ENCODE results near the gene HTR1A.

HTR1A gene

GRCh38 chr5:63963080-63963735, 963 bp upstream of the HTR1A start:
- Histone ChIP-seq H3K27me3 (ENCODE audit: insufficient read depth, low read length, poor library complexity) (peaks cover 8% of the 10 kb centered on the region), H3K4ac (ENCODE audit: low read depth, low read length) (no peak overlapping the region), H4K5ac (ENCODE audit: low read length) (no peak overlapping the region), H3K4me3 (ENCODE audit: low read length) (no peak overlapping the region), H3K56ac (ENCODE audit: low read length) (no peak overlapping the region), H3K27ac (ENCODE audit: low read depth, low read length) (no peak overlapping the region), H3K79me1 (ENCODE audit: low read length) (no peaks in the 10 kb centered on the region), H2BK120ac (ENCODE audit: low read depth, low read length) (no peak overlapping the region), H4K8ac (ENCODE audit: low read depth, low read length) (no peak overlapping the region), H2BK5ac (ENCODE audit: low read length) (no peak overlapping the region), H3K9ac (ENCODE audit: low read length) (no peak overlapping the region), H3K18ac (ENCODE audit: low read length) (no peak overlapping the region), H3K23ac (ENCODE audit: low read length) (no peak overlapping the region), H3K4me1 (ENCODE audit: control insufficient read depth, low read depth, low read length) (no peaks in the 10 kb centered on the region), H3K4me2 (ENCODE audit: low read length) (no peak overlapping the region), H3K36me3 (ENCODE audit: control insufficient read depth, insufficient read depth, low read length) (no peaks in the 10 kb centered on the region), H2BK15ac (replicated peaks; ENCODE audit: low read depth) (no peak overlapping the region), H3K79me2 (ENCODE audit: control insufficient read depth, insufficient read depth, low read length) (no peaks in the 10 kb centered on the region), H2AK5ac (ENCODE audit: low read length) (no peak overlapping the region)
- DNase-seq, result peak; percentile 88
- no CpG with 5 or more reads among the region's 6 CpGs for whole genome bisulfite sequencing (ENCODE audit: extremely low coverage, insufficient coverage, low lambda C conversion rate)

GRCh38 chr5:63961598-63962161, 565 bp downstream of the HTR1A start:
- Histone ChIP-seq H3K56ac (ENCODE audit: low read length) (no peak overlapping the region), H3K27ac (ENCODE audit: low read depth, low read length) (no peak overlapping the region), H3K79me2 (ENCODE audit: control insufficient read depth, insufficient read depth, low read length) (no peaks in the 10 kb centered on the region), H3K4ac (ENCODE audit: low read depth, low read length) (no peak overlapping the region), H4K8ac (ENCODE audit: low read depth, low read length) (no peak overlapping the region), H3K79me1 (ENCODE audit: low read length) (no peaks in the 10 kb centered on the region), H3K4me3 (ENCODE audit: low read length) (no peak overlapping the region), H3K18ac (ENCODE audit: low read length) (no peak overlapping the region), H4K5ac (ENCODE audit: low read length) (no peak overlapping the region), H3K4me2 (ENCODE audit: low read length) (peak overlapping the region; percentile 27), H3K23ac (ENCODE audit: low read length) (no peak overlapping the region), H2AK5ac (ENCODE audit: low read length) (no peak overlapping the region), H3K36me3 (ENCODE audit: control insufficient read depth, insufficient read depth, low read length) (no peaks in the 10 kb centered on the region), H3K9ac (ENCODE audit: low read length) (no peak overlapping the region), H2BK5ac (ENCODE audit: low read length) (no peak overlapping the region), H3K27me3 (ENCODE audit: insufficient read depth, low read length, poor library complexity) (peaks cover 8% of the 10 kb centered on the region), H2BK120ac (ENCODE audit: low read depth, low read length) (no peak overlapping the region), H3K4me1 (ENCODE audit: control insufficient read depth, low read depth, low read length) (no peaks in the 10 kb centered on the region), H2BK15ac (replicated peaks; ENCODE audit: low read depth) (no peak overlapping the region)
- DNase-seq, result peak; percentile 48
- WGBS (ENCODE audit: extremely low coverage, insufficient coverage, low lambda C conversion rate), result no CpG with 5 or more reads among the region's 34 CpGs

DNA sequence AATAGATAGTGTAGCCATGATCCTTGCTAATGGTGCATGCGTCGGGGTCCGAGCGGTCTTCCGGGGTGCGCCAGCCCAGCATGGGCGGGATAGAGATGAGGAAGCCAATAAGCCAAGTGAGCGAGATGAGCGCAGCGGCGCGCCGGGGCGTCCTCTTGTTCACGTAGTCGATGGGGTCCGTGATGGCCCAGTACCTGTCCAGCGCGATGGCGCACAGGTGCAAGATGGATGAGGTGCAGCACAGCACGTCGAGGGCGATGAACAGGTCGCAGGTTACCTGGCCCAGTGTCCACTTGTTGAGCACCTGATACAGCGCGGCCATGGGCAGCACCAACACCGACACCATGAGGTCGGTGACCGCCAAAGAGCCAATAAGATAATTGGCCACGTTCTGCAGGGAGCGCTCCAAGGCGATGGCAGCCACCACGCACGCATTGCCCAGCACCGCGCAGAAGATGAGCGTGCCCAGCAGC, 1.1 kb downstream of the HTR1A start:
- Histone ChIP-seq H3K18ac (ENCODE audit: low read length) (no peak overlapping the region), H2BK5ac (ENCODE audit: low read length) (no peak overlapping the region), H3K9ac (ENCODE audit: low read length) (no peak overlapping the region), H3K23ac (ENCODE audit: low read length) (no peak overlapping the region), H3K79me2 (ENCODE audit: control insufficient read depth, insufficient read depth, low read length) (no peaks in the 10 kb centered on the region), H4K5ac (ENCODE audit: low read length) (no peak overlapping the region), H3K27me3 (ENCODE audit: insufficient read depth, low read length, poor library complexity) (peaks cover 8% of the 10 kb centered on the region), H3K36me3 (ENCODE audit: control insufficient read depth, insufficient read depth, low read length) (no peaks in the 10 kb centered on the region), H3K56ac (ENCODE audit: low read length) (no peak overlapping the region), H2BK120ac (ENCODE audit: low read depth, low read length) (no peak overlapping the region), H2AK5ac (ENCODE audit: low read length) (no peak overlapping the region), H3K4me2 (ENCODE audit: low read length) (peak overlapping the region; percentile 25), H3K79me1 (ENCODE audit: low read length) (no peaks in the 10 kb centered on the region), H3K27ac (ENCODE audit: low read depth, low read length) (no peak overlapping the region), H2BK15ac (replicated peaks; ENCODE audit: low read depth) (no peak overlapping the region), H3K4ac (ENCODE audit: low read depth, low read length) (no peak overlapping the region), H3K4me1 (ENCODE audit: control insufficient read depth, low read depth, low read length) (no peaks in the 10 kb centered on the region), H3K4me3 (ENCODE audit: low read length) (no peak overlapping the region), H4K8ac (ENCODE audit: low read depth, low read length) (no peak overlapping the region)
- no CpG with 5 or more reads among the region's 37 CpGs for WGBS (ENCODE audit: extremely low coverage, insufficient coverage, low lambda C conversion rate)
- DNase-seq, result no peak

DNA sequence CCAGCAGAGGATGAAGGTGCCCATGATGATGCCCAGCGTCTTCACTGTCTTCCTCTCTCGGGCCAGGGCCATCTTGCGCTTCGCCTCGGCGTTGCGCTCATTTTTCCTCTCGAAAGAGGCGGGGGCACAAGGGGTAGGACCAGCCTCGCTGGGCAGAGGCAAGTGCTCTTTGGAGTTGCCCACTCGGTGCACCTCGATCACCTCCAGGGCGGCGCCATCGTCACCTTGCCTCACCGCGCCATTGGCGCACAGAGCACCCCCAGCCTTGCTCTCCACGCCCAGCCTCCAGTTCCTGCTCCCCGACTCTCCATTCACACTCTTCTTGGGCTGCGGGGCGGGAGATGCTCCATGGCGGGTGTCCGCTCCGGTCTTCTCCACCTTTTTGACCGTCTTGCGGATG, 1.6 kb downstream of the HTR1A start:
- Histone ChIP-seq H3K4me2 (ENCODE audit: low read length) (no peak overlapping the region), H3K4me3 (ENCODE audit: low read length) (no peak overlapping the region), H2BK120ac (ENCODE audit: low read depth, low read length) (no peak overlapping the region), H4K5ac (ENCODE audit: low read length) (no peak overlapping the region), H3K27ac (ENCODE audit: low read depth, low read length) (no peak overlapping the region), H4K8ac (ENCODE audit: low read depth, low read length) (no peak overlapping the region), H3K23ac (ENCODE audit: low read length) (no peak overlapping the region), H2BK15ac (replicated peaks; ENCODE audit: low read depth) (no peak overlapping the region), H3K9ac (ENCODE audit: low read length) (no peak overlapping the region), H3K79me2 (ENCODE audit: control insufficient read depth, insufficient read depth, low read length) (no peaks in the 10 kb centered on the region), H3K56ac (ENCODE audit: low read length) (no peak overlapping the region), H3K4me1 (ENCODE audit: control insufficient read depth, low read depth, low read length) (no peaks in the 10 kb centered on the region), H3K27me3 (ENCODE audit: insufficient read depth, low read length, poor library complexity) (peaks cover 8% of the 10 kb centered on the region), H3K18ac (ENCODE audit: low read length) (no peak overlapping the region), H3K4ac (ENCODE audit: low read depth, low read length) (no peak overlapping the region), H2AK5ac (ENCODE audit: low read length) (no peak overlapping the region), H3K79me1 (ENCODE audit: low read length) (no peaks in the 10 kb centered on the region), H3K36me3 (ENCODE audit: control insufficient read depth, insufficient read depth, low read length) (no peaks in the 10 kb centered on the region), H2BK5ac (ENCODE audit: low read length) (no peak overlapping the region)
- WGBS (ENCODE audit: extremely low coverage, insufficient coverage, low lambda C conversion rate), result no CpG with 5 or more reads among the region's 27 CpGs
- DNase-seq, result no peak

DNA sequence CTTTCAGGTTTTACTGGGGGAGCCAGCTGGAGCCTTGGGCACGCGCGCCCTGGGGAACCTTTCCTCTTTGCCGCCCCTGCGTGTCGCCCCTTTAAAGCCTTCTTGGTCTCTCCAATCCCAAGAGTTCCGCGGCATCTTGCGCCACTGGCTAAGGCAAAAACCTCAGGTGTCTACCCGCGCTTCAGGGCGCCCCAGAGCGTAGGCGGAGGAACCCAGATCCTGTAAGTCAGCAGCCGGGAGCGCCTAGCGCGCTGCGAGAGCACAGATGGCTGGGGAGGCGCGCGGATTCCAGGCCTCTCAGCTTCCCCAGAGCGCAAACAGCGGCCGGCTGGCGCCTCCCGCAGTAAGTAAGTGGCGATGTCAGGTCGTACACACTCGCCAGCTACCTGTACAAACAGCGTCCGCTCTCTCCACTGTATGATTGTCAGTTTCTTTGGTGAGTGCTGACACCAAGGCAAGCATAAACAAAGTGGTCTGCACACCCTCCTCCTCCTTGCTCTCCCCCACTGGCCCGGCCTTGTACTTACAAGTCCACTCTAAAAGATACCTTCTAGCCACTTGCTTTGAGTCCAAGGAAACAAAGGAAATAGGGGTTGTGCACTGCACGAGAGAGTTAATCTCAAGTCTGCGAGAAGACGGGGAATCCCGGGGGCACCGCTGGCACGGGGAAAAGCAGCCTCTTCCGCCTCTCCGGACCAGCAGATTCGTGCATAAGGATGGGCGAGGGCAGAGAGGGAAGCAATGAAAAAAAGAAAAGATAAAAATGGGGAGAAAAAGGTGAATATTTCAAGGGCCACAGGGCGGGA, 2.9 kb downstream of the HTR1A start:
- H3K4me3 ChIP-seq (ENCODE audit: low read length), result no peak overlapping the region
- H3K4me2 ChIP-seq (ENCODE audit: low read length), result peak overlapping the region; percentile 51
- DNase-seq, result peak; percentile 92
- no peak overlapping the region for H3K27ac ChIP-seq (ENCODE audit: low read depth, low read length)
- peak overlapping the region; percentile 66 for H3K56ac ChIP-seq (ENCODE audit: low read length)
- H3K36me3 ChIP-seq (ENCODE audit: control insufficient read depth, insufficient read depth, low read length), result no peaks in the 10 kb centered on the region
- no peak overlapping the region for H2AK5ac ChIP-seq (ENCODE audit: low read length)
- H2BK5ac ChIP-seq (ENCODE audit: low read length), result no peak overlapping the region
- H3K27me3 ChIP-seq (ENCODE audit: insufficient read depth, low read length, poor library complexity), result peaks cover 8% of the 10 kb centered on the region
- H3K18ac ChIP-seq (ENCODE audit: low read length), result no peak overlapping the region
- no peak overlapping the region for H2BK120ac ChIP-seq (ENCODE audit: low read depth, low read length)
- H3K4me1 ChIP-seq (ENCODE audit: control insufficient read depth, low read depth, low read length), result no peaks in the 10 kb centered on the region
- H3K4ac ChIP-seq (ENCODE audit: low read depth, low read length), result no peak overlapping the region
- no peak overlapping the region for H3K23ac ChIP-seq (ENCODE audit: low read length)
- H3K79me1 ChIP-seq (ENCODE audit: low read length), result no peaks in the 10 kb centered on the region
- H4K8ac ChIP-seq (ENCODE audit: low read depth, low read length), result no peak overlapping the region
- no peak overlapping the region for H2BK15ac ChIP-seq (replicated peaks; ENCODE audit: low read depth)
- no peaks in the 10 kb centered on the region for H3K79me2 ChIP-seq (ENCODE audit: control insufficient read depth, insufficient read depth, low read length)
- peak overlapping the region; percentile 43 for H3K9ac ChIP-seq (ENCODE audit: low read length)
- no CpG with 5 or more reads among the region's 44 CpGs for WGBS (ENCODE audit: extremely low coverage, insufficient coverage, low lambda C conversion rate)
- H4K5ac ChIP-seq (ENCODE audit: low read length), result no peak overlapping the region

All from mesendoderm (in vitro differentiated cells).